GM18526 (cell line): ENCODE data around the gene DMRT2.

Source experiments
- POLR2A ChIP-seq: IDR thresholded peaks from 3 replicates; pipeline ENCODE4 v1.6.1; 2011; ENCODE audit not compliant: insufficient read length; ENCODE audit errors: extremely low read depth

The DMRT2 gene

GRCh38 chr9:1058826-1059487, 8.8 kb downstream of the DMRT2 start:
- no peak for TF ChIP-seq POLR2A

- TF ChIP-seq POLR2A, result no peak
Measured at GRCh38 chr9:1065130-1065529, 15.0 kb downstream of the DMRT2 start.

GRCh38 chr9:1070692-1071091, 20.5 kb downstream of the DMRT2 start:
- no peak for TF ChIP-seq POLR2A

GRCh38 chr9:1071730-1072129, 21.6 kb downstream of the DMRT2 start:
- no peak for TF ChIP-seq POLR2A

- no peak for TF ChIP-seq POLR2A
Measured at GRCh38 chr9:1073497-1073896, 23.3 kb downstream of the DMRT2 start.

- no peak for TF ChIP-seq POLR2A
Measured at GRCh38 chr9:1077616-1078015, 27.5 kb downstream of the DMRT2 start.

- no peak for TF ChIP-seq POLR2A
Measured at GRCh38 chr9:1083325-1083913, 33.3 kb downstream of the DMRT2 start.

GRCh38 chr9:1085086-1085485, 34.9 kb downstream of the DMRT2 start:
- no peak for TF ChIP-seq POLR2A

GRCh38 chr9:1086517-1086916, 36.4 kb downstream of the DMRT2 start:
- no peak for TF ChIP-seq POLR2A

GRCh38 chr9:1087120-1087881, 37.1 kb downstream of the DMRT2 start:
- no peak for TF ChIP-seq POLR2A

GRCh38 chr9:1094749-1095148, 44.6 kb downstream of the DMRT2 start:
- TF ChIP-seq POLR2A, result no peak

- TF ChIP-seq POLR2A, result no peak
Measured at GRCh38 chr9:1096155-1096964, 46.2 kb downstream of the DMRT2 start.

GRCh38 chr9:1098551-1098950, 48.4 kb downstream of the DMRT2 start:
- no peak for TF ChIP-seq POLR2A

- no peak for TF ChIP-seq POLR2A
Measured at GRCh38 chr9:1100201-1100600, 50.0 kb downstream of the DMRT2 start.

GRCh38 chr9:1100945-1101344, 50.8 kb downstream of the DMRT2 start:
- no peak for TF ChIP-seq POLR2A
